Measurements from ENCODE around the gene BRD3OS.

Gene BRD3OS

DNA sequence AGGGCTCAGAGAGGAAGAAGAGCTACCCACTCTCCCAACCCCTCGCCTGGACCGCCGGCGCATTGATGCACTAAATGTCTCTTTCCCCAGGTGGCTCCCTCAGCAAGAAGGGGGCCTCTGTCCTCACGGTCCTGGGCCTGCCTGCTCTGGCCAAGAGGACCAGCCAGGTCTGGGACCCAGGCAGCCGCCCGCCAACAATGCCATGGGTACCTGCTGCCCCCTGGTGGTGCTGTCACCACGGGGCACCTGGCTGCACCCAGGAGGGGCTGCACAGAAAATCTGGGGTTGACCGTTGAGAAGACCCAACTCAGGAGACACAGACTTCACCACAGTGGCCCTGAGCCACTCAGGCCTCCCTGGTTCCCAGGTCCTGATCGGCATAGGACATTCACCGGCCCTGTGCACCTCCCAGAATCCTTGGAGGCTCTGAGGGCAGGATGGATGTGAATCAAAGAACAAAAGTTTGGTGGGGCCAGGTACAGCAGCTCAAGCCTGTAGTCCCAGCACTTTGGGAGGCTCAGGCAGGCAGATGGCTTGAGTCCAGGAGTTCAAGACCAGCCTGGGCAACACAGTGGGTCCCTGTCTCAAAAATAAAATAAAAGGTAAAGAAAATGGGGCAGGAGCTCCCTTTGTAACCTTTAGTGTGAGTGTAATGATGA lies 30.8 kb upstream of the BRD3OS start:
- TF ChIP-seq, protein P1, sequence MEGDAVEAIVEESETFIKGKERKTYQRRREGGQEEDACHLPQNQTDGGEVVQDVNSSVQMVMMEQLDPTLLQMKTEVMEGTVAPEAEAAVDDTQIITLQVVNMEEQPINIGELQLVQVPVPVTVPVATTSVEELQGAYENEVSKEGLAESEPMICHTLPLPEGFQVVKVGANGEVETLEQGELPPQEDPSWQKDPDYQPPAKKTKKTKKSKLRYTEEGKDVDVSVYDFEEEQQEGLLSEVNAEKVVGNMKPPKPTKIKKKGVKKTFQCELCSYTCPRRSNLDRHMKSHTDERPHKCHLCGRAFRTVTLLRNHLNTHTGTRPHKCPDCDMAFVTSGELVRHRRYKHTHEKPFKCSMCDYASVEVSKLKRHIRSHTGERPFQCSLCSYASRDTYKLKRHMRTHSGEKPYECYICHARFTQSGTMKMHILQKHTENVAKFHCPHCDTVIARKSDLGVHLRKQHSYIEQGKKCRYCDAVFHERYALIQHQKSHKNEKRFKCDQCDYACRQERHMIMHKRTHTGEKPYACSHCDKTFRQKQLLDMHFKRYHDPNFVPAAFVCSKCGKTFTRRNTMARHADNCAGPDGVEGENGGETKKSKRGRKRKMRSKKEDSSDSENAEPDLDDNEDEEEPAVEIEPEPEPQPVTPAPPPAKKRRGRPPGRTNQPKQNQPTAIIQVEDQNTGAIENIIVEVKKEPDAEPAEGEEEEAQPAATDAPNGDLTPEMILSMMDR (IDR thresholded peaks at IDR 0.05; ENCODE audit: insufficient read depth, missing control alignments): peak; percentile 93
- FAIRE-seq (no peak), DNase-seq (ENCODE audit: insufficient read length, low spot score) (peak; percentile 87)

DNA sequence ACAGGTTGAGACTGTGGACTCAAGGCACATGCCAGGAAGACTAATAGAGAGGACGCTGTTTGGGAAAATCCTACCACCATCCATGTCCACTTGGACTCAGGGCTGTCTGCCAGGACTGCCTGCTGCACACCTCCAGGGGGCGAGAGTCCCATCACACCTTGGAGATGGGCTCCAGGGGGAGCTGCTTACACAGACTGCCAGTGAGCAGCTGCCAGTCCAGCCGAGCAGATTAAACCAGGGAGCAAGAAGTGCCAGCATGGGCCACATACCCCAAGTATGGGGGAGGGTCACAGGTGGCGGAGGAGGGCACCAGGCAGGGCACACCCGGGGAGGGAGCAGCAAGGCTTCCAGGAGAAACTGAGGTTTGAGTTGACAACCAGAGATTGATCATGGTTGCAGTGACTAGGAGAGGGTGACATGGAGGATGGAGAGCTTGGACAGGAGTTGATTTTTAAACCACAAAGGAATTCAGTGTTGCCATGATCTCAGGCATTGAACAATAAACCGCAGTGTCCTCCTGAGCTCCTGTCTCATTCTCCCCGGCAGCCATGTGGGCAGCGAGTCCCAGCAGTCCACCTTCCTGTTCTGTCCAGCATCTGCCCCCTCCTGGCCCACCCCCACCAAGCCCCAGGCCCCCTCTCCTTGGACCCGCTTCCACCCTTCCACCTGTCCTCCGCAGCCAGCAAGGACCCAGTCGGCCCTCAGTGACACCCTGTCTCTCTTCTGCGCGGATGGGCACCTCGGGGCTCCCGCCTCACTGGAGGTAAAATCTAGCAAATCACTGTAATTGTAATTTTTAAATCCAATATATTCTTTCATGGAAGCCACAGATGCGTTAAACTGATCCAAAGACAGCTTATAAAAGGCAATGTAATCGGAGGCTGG lies 30.0 kb upstream of the BRD3OS start:
- FAIRE-seq (no peak), DNase-seq (ENCODE audit: insufficient read length, low spot score) (no peak)
- TF ChIP-seq, protein P1 (IDR thresholded peaks at IDR 0.05; ENCODE audit: insufficient read depth, missing control alignments): peak; percentile 17

DNA sequence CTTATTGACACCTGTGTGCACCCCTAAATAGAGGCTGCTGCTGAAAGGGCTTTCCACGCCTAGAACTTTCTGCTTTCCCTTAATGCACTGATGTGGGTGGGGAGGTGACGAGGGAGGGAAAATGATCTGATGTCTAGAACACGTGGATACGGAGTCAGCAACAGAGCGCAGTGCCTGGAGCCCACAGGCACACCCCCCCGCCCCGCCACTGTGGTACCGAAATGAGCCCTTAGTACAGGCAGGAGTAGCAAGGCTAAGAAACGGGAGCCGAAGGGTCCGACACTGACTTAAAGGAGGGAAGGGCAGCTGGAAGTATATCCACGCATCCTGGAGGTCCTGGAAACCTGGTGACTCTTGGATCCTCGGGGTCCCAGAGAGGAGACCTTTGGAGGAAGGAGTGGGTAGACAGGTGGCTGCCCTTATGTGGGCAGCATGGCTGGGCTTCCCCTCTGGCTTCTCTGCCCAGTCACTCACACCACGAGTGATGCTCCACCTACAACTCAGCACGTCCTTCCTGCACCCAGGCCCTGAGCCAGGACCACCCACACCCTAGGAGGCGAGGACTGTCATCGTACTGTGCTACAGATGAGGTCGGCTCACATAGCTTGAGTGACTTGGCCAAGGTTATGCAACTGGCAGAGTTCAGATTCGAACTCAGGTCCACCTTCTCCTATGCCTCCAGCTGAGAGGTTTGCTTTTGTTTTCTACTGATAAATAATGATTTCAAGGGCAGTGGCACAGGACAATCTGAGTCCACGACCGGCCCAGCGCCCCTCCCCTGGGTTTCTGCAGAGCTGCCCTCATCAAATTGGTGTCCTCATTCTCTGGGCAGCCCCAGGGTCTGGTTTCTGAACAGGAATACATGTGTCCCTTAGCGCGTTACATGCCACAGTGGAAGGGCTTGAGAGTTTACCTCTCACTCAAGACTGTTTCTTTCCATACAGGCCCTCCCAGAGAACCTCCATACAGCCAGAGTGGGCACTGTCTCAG lies 28.5 kb upstream of the BRD3OS start:
- TF ChIP-seq, protein P1 (IDR thresholded peaks at IDR 0.05; ENCODE audit: insufficient read depth, missing control alignments): no peak
- FAIRE-seq: no peak
- DNase-seq (ENCODE audit: insufficient read length, low spot score): no peak

DNA sequence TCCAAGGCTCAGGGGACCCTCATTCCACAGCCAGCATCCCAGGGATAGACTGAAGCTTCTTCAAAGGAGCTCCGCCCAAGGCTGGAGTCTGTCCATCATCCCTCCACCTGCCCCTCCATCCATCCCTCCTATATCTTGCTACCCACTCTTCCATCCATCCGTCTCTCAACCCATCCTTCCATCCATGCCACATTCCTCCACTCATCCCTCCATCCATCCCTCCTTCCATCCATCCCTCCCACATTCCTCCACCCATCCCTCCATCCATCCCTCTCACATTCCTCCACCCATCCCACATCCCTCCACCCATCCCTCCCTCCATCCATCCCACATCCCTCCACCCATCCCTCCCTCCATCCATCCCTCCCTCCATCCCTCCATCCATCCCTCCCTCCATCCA lies 27.7 kb upstream of the BRD3OS start:
- TF ChIP-seq, protein P1 (IDR thresholded peaks at IDR 0.05; ENCODE audit: insufficient read depth, missing control alignments): no peak
- FAIRE-seq (no peak), DNase-seq (ENCODE audit: insufficient read length, low spot score) (no peak)

DNA sequence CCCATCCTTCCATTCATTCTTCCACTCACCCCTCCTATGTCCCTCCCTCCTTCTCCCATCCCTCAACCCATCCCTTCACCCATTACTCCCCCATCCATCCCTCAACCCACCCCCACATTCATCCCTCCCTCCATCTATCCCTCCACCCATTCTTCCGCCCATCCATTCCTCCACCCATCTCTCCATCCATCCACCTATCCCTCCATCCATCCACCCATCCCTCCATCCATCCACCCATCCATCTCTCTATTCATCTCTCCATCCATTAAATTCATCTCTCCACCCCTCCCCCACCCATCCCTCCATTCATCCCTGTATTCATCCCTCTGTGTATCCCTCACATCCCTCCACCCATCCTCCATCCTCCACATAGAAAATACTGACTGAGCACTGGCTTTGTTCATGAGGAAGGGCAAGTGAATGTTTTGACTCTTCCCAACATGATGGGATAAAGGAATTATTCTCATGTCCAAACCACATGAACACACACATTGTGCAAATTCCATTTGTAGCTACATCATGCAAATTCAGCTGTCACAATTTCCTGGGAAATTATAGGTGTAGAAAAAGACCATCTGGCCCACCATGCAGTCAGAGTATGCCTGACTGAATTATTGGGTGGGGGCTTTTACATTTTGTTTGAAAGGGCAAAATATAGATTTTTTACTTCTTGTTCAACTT lies 26.2 kb upstream of the BRD3OS start:
- no peak for DNase-seq (ENCODE audit: insufficient read length, low spot score)

DNA sequence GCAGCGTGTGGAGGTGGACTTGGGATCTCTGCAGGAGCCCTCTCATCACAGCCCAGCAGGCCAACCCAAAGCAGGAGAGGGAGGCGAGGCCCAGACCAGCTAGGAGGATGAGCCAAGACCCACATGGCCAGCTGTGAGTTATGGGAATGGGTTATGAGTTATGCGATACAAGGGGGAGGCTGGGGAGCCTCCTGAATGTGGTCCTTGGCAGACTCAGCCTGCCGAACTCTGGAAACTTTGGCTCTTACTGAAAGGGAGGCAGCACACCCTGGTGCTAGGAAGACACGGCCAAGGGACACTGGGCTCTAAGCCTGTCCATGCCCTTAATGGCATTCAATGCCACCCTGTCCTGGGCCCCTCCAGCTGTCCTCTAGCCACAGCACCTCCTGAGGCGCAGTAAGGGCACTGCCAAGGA lies 25.4 kb upstream of the BRD3OS start:
- TF ChIP-seq, protein P1 (IDR thresholded peaks at IDR 0.05; ENCODE audit: insufficient read depth, missing control alignments): no peak
- DNase-seq (ENCODE audit: insufficient read length, low spot score): no peak
- no peak for FAIRE-seq

More for the DNA sequence above, 26.2 kb upstream of the BRD3OS start:
- TF ChIP-seq, protein P1 (IDR thresholded peaks at IDR 0.05; ENCODE audit: insufficient read depth, missing control alignments): no peak
- FAIRE-seq: no peak
